NCI-H82 (cell line): ENCODE measurements around the gene ARL9.
A peak's percentile ranks its signal among the peaks of the same experiment; 100 is the strongest.

Source experiments
- DNase-seq: peaks from one replicate; lab custom pipeline; 2025; lab: John Stamatoyannopoulos, UW

ARL9 gene

GRCh38 chr4:56531823-56532222 is 26.2 kb downstream of the ARL9 start:
- DNase-seq = no peak

GRCh38 chr4:56532239-56532638 is 26.6 kb downstream of the ARL9 start:
- DNase-seq = no peak

- no peak for DNase-seq
Measured at GRCh38 chr4:56535915-56536314, 30.3 kb downstream of the ARL9 start.

- no peak for DNase-seq
Measured at GRCh38 chr4:56537147-56537546, 31.6 kb downstream of the ARL9 start.

- DNase-seq = no peak
Measured at GRCh38 chr4:56540826-56541225, 35.2 kb downstream of the ARL9 start.

- peak; percentile 81 for DNase-seq
Measured at GRCh38 chr4:56544573-56545131, 39.1 kb downstream of the ARL9 start.

- no peak for DNase-seq
Measured at GRCh38 chr4:56550642-56551041, 45.1 kb downstream of the ARL9 start.

GRCh38 chr4:56551516-56551915 is 45.9 kb downstream of the ARL9 start:
- no peak for DNase-seq

GRCh38 chr4:56552273-56552672 is 46.7 kb downstream of the ARL9 start:
- no peak for DNase-seq

- no peak for DNase-seq
Measured at GRCh38 chr4:56570041-56570440, 64.5 kb downstream of the ARL9 start.
